CD4-positive, alpha-beta T cell treated with Interleukin-17A for 4 hours (primary cell): ENCODE results near the gene TBATA.

ENCODE experiments used
- DNase-seq: peaks from one replicate; pipeline ENCODE4 v3.0.0-alpha.2; 2020; ENCODE audit warnings: mixed read lengths

TBATA gene

DNA sequence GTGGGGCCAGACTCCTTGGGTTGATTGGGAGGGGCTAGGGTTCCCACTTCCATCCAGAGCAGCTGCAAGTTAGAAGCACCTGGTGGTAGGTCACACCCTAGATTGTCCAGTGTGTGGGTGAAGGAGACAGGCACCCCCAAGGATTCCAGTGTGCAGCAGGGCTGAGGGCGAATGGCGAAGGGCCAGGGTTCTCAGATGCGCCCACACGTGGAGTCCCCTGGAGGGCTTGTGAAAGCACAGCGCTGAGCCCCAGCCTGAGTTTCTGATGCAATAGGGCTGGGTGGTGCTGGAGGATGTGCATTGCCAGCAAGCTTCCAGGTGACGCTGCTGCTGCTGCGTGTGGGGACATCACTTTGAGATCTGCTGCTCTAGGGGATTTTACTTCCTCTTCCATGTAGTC is 25.4 kb downstream of the TBATA start:
- DNase-seq, result no peak

GRCh38 chr10:70758757-70759514 is 26.2 kb downstream of the TBATA start:
- peak; percentile 81 for DNase-seq

DNA sequence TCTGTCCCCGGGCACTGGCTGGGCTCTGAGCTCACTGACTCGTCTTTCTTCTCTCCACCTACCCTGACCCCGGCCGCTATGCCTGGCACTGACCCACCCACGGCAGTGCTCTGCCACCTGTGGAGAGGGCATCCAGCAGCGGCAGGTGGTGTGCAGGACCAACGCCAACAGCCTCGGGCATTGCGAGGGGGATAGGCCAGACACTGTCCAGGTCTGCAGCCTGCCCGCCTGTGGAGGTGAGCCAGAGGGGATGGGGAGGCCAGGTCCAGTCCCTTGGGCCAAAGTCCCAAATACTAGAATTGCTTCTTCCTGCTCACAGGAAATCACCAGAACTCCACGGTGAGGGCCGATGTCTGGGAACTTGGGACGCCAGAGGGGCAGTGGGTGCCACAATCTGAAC is 27.3 kb downstream of the TBATA start:
- no peak for DNase-seq

- DNase-seq, result no peak
Observed at GRCh38 chr10:70756700-70757360, 28.3 kb downstream of the TBATA start.

DNA sequence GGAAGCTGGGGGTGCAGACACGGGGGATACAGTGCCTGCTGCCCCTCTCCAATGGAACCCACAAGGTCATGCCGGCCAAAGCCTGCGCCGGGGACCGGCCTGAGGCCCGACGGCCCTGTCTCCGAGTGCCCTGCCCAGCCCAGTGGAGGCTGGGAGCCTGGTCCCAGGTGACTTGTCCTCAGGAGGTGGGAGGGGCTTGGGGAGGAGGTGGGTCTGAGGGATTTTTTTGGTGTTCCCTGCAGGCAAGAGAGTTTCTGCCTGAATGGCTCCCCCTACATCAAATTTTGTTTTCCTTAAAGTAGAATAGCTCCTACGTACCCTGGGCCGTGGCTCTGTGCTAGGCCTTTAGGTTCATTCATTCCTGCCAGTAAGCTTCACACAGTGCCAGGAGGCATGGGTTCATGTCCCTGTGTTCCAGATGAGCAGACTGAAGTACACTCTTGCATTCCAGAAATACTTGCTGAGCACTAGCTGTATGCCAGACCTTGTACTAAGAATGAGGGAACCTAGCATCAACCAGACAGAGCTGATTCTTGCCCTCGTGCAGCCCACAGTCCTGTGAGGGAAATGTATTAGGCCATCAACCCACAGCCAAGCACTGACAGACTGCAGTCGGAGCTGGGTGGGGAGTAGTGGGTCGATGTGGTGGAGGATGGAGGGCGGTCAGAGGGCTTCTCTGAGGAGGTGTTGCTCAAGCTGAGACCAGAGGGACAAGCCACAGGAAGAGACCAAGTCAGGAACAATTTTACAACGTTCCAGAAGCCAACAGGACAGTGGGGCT is 31.1 kb downstream of the TBATA start:
- no peak for DNase-seq

GRCh38 chr10:70753026-70753663 is 32.0 kb downstream of the TBATA start:
- no peak for DNase-seq

DNA sequence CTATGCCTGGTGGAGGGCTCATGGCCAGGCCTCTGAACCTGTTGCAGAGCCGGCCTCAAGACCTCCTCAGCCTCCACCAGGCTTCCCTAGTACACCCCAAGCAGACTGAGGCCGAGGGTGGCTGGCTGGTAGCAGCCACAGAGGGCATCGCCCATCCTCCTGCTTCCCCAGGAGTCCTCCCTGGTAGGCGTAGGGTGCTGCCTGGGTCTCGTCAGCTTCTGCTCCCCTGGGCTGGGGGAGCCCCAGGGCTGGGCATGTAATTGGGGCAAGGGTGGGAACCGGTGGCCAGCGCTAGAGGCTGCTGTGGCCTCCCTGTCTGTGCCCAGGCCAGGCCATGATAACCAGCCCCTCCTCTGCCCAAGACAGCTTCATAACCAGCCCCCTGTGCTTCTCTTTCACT is 32.6 kb downstream of the TBATA start:
- DNase-seq, result no peak

DNA sequence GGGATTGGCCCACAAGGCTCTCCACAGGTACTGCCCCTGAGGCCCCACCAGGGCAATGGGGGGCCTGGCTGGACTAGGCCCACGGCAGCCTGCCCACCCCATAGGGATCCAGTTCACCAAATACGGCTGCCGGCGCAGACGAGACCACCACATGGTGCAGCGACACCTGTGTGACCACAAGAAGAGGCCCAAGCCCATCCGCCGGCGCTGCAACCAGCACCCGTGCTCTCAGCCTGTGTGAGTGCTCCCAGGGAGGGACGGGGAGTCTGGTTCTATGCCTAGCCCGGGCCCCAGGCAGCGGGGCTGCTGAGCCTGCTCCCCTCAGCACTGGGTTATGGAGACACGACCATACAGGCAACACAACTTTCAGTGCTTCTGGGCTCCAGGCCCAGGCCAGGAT is 33.2 kb downstream of the TBATA start:
- no peak for DNase-seq

- no peak for DNase-seq
Observed at GRCh38 chr10:70751356-70751755, 33.8 kb downstream of the TBATA start.

GRCh38 chr10:70750156-70750703 is 34.9 kb downstream of the TBATA start:
- DNase-seq, result no peak

- DNase-seq, result no peak
Observed at GRCh38 chr10:70749756-70750155, 35.4 kb downstream of the TBATA start.

GRCh38 chr10:70748801-70749573 is 36.2 kb downstream of the TBATA start:
- no peak for DNase-seq

DNA sequence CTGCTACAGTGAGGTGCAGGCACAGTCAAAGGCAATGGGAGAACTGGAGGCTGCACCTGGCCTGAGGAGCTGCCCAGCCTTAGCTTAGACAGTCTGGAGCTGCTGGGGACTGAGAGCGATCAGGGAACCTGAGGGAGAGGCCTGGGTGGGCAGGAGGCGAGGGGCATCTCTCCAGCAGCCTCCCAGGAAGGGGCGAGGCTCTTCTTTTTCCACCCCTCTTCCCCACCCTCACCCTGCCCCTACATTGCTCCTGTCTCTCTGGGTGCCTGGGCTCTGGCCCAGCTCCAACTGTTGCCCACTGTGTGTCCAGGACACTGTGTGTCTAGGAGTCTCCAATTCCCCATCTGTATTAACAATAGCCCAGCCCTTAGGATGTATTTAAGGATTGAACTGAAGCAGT is 36.9 kb downstream of the TBATA start:
- no peak for DNase-seq

DNA sequence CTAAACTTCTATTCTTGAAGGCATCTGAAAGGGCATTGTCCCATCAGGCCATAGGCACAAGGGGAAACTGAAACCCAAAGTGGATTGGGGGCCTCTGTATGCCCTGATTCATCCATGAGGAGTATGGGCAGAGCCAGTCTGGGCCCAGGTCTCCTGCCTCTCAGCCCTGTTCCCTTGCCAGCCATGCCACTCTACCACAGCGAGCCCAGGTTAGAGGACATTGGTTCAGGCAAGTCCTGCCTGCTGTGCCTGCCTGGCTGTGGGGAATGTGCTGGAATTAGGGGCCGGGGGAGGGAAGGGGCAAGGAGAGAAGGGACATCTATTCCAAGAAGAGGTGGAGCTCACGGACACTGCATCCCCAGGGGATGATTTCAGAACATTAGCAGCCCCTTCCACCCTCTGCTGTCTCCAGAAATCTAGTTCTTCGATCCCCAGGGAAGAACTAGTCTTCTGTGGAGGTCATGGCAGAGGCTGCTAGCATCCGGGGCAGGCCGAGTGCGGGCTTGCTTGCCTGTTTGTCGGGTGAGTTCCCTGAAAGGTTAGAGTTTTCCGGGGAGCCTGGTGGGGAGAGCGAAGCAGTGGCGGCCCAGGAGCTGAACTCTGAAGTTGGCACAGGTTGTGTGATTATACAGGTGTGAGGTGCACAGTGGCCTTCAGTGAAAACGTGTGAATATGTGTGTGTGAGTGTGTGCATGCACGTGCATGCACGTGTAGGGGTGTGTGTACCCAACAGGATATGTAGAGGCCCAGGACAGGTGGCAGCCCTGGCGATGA is 37.8 kb downstream of the TBATA start:
- no peak for DNase-seq

DNA sequence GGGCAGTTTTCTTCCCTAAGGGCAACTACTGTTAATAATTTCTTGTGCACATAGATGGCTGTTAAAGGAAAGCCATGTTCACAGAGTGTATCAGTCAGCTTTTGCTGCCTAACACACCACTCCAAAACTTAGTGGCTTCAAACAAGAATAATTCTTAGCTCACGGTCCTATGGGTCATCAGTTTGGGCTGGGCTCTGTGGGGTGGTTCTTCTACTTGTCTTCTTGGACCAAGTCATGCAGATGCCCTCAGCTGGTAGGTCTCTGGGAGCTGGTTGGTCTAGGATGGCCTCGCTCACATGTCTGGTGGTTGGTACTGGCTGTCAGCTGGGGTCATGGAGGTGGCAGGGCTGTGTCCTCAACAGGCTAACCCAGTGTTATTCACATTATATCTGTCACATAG is 39.6 kb downstream of the TBATA start:
- no peak for DNase-seq

GRCh38 chr10:70744617-70745143 is 40.5 kb downstream of the TBATA start:
- DNase-seq, result no peak

DNA sequence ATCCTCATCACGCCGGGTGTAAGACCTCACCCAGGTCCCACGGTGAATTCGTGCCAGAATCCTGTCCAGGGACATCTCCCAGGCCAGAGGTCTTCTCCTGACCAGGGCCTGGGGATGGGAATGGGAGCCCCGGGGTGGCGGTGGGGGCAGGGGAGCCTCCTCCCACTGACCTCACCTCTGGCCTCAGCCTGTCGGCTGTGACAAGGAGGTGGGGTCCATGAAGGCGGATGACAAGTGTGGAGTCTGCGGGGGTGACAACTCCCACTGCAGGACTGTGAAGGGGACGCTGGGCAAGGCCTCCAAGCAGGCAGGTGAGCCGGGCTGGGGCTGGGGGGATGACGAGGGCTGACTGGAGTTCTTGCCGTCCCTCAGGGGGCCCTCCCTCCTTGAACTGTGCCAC is 41.3 kb downstream of the TBATA start:
- DNase-seq, result no peak

DNA sequence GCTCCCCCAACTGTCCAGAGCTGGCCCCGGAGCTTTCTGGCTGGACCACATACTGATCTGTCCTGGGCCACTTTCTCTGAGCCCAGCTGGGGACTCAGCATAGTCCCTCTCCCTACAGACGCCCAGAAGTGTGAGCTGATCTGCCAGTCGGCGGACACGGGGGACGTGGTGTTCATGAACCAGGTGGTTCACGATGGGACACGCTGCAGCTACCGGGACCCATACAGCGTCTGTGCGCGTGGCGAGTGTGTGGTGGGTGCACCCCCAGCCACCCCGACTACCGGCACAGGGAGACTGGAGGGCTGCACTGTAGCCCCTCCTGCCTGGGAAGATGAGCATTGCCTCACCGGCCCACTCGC is 41.8 kb downstream of the TBATA start:
- no peak for DNase-seq

GRCh38 chr10:70742537-70743429 is 42.4 kb downstream of the TBATA start:
- DNase-seq, result no peak
